Heart left ventricle (tissue), 13 donors: Measurements from ENCODE around the gene ABTB2.

Experiments used
- CTCF ChIP-seq, 12 donors: fragments of 200-600 bp; sonication (generic) in 4 of 12; IDR thresholded peaks; one replicate each; pipeline versions ENCODE4 v1.5.0 to v1.8.0; 2018 to 2022; ENCODE audit warnings: antibody characterized with exemption in 12 of 12, mild to moderate bottlenecking in 5 of 12
- POLR2A ChIP-seq, 2 donors: fragments of 450-650 bp; IDR thresholded peaks; one replicate each; pipeline ENCODE4 v1.6.1; 2017; ENCODE audit warnings: antibody characterized with exemption in 2 of 2, mild to moderate bottlenecking in 2 of 2, moderate library complexity in 2 of 2
- donor health status: ischemic (EF 13 %, LVEDD 7.1; RV severe dilation, severe dysfunction).
- donor health status: DM: no; HTN: yes; CAD: no.
- donor health status: DM: no; HTN: no; CAD: no.
- donor health status: ischemic (EF 25% LVEDD 6.9; RV normal size, moderate dysfunction).
- donor health status: ischemic (EF 25% LVEDD 5.7; RV mildly dilated, moderate dysfunction).
- donor health status: ischemic (EF 35%, LVEDD 5.7; RV mildly dilated, moderate dysfunction).
- donor health status: nonischemic (EF 11% LVEDD 7.7; RV severe dilation, severe dysfunction).
- donor health status: DM: yes; HTN: yes; CAD: no.
- donor health status: PGD.
- donor health status: ischemic (EF 29% LVEDD 5.4; RV normal size, mild dysfunction).
- donor health status: nonischemic (EF 23%, LVEDD 6.1; RV moderate dilation, normal function).

- no peak for TF ChIP-seq CTCF (IDR thresholded peaks at IDR 0.05)
- no peak for TF ChIP-seq POLR2A (IDR thresholded peaks at IDR 0.05)
Measured at GRCh38 chr11:34406413-34406812, 48.6 kb upstream of the ABTB2 start.
